ENCODE results near the gene RIMKLB. TPM values are rescaled to one million over a fixed set of nuclear protein-coding genes. Genes with fewer than 3 reads are reported as not detected.

RIMKLB gene
- total RNA-seq, 6 donors from 2014 or later = 25.2 to 103 (median 40.1) TPM

DNA sequence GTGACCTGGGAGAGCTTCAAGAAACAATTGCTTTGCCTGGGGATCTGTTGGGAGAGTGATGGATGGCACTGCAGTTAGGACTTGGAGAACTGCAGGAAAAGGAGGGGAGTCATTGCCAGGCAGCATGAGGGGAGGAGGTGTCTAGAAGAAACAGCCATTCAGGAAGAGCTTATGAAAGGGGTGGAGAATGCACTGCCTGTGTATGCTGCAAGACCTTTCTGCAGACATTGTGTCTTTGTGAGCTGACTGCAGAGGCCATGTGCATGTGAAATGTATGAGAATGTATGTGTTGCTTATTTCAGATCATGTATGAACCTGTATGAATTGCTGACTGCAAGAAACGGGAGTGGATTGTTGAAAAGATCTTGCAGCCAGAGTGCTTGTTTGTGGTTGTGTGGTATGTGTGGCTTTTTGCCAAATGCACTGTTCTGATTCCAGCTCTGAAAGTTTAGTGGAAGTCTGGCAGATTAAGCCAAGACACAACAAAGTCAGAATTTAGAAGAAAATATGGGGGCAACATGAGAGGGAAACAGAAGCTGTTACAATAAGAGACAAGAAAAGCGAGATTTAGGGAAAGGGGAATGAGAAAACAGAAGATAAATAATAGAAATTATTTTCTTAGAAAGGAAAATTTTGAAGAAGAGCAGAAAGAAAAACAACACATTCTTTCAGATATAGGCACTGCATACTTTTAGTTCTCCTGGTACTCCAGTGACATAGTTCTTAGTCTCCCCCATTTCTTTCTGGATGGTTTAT lies 9.8 kb upstream of the RIMKLB start:
- DNase-seq = peak in 1 of 2 donors; percentile 61
- peak overlapping the region in 2 of 4 donors; percentile 20 to 44 for H3K27ac ChIP-seq

GRCh38 chr12:8689681-8690080 lies 8.1 kb upstream of the RIMKLB start:
- DNase-seq = no peak

More for the DNA sequence above, 9.8 kb upstream of the RIMKLB start:
- peak; percentile 88 to 92 for ATAC-seq (ENCODE audit: low FRiP score in 2 of 2)
- H3K27me3 ChIP-seq = no peaks in the 10 kb centered on the region
- TF ChIP-seq POLR2AphosphoS5 (IDR thresholded peaks at IDR 0.05) (peak in 1 of 2 donors; percentile 71), POLR2A (IDR thresholded peaks at IDR 0.05) (peak in 1 of 4 donors; percentile 22), EP300 (IDR thresholded peaks at IDR 0.05) (peak in 1 of 4 donors; percentile 29)
- TF ChIP-seq, protein P1, sequence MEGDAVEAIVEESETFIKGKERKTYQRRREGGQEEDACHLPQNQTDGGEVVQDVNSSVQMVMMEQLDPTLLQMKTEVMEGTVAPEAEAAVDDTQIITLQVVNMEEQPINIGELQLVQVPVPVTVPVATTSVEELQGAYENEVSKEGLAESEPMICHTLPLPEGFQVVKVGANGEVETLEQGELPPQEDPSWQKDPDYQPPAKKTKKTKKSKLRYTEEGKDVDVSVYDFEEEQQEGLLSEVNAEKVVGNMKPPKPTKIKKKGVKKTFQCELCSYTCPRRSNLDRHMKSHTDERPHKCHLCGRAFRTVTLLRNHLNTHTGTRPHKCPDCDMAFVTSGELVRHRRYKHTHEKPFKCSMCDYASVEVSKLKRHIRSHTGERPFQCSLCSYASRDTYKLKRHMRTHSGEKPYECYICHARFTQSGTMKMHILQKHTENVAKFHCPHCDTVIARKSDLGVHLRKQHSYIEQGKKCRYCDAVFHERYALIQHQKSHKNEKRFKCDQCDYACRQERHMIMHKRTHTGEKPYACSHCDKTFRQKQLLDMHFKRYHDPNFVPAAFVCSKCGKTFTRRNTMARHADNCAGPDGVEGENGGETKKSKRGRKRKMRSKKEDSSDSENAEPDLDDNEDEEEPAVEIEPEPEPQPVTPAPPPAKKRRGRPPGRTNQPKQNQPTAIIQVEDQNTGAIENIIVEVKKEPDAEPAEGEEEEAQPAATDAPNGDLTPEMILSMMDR (IDR thresholded peaks at IDR 0.05) = no peak
- H3K9me3 ChIP-seq = no peaks in the 10 kb centered on the region
- no peak overlapping the region for H3K4me3 ChIP-seq
- 23 to 27% methylated on average over 2 of the region's 2 CpGs for WGBS, 2 donors
- no peaks in the 10 kb centered on the region for H3K36me3 ChIP-seq
- H3K4me1 ChIP-seq = peaks cover 13 to 25% (median 21%) of the 10 kb centered on the region in 4 donors

GRCh38 chr12:8692573-8692972 lies 5.2 kb upstream of the RIMKLB start:
- no peaks in the 10 kb centered on the region for H3K36me3 ChIP-seq
- no peaks in the 10 kb centered on the region for H3K27me3 ChIP-seq
- ATAC-seq (ENCODE audit: low FRiP score in 2 of 2) (peak in 1 of 2 donors; percentile 39), DNase-seq (peak in 1 of 2 donors; percentile 69)
- peak overlapping the region in 3 of 4 donors; percentile 17 to 67 (median 61) for H3K27ac ChIP-seq
- TF ChIP-seq POLR2A (IDR thresholded peaks at IDR 0.05) (no peak), EP300 (IDR thresholded peaks at IDR 0.05) (no peak), POLR2AphosphoS5 (IDR thresholded peaks at IDR 0.05) (no peak)
- TF ChIP-seq, protein P1 (IDR thresholded peaks at IDR 0.05) = no peak
- 1 to 4% methylated on average over 5 of the region's 5 CpGs for WGBS, 2 donors
- peaks cover 16 to 27% (median 22%) of the 10 kb centered on the region in 4 donors for H3K4me1 ChIP-seq
- H3K4me3 ChIP-seq = no peak overlapping the region
- no peaks in the 10 kb centered on the region for H3K9me3 ChIP-seq

More at GRCh38 chr12:8689681-8690080, 8.1 kb upstream of the RIMKLB start:
- H3K27me3 ChIP-seq = no peaks in the 10 kb centered on the region
- no peaks in the 10 kb centered on the region for H3K9me3 ChIP-seq
- WGBS, 2 donors = 89 to 95% methylated on average over 4 of the region's 4 CpGs
- H3K27ac ChIP-seq = no peak overlapping the region
- no peak overlapping the region for H3K4me3 ChIP-seq
- H3K4me1 ChIP-seq = peaks cover 15 to 27% (median 21%) of the 10 kb centered on the region in 4 donors
- H3K36me3 ChIP-seq = no peaks in the 10 kb centered on the region
- TF ChIP-seq EP300 (IDR thresholded peaks at IDR 0.05) (no peak), POLR2AphosphoS5 (IDR thresholded peaks at IDR 0.05) (no peak), POLR2A (IDR thresholded peaks at IDR 0.05) (no peak)
- TF ChIP-seq, protein P1 (IDR thresholded peaks at IDR 0.05) = no peak
- no peak for ATAC-seq (ENCODE audit: low FRiP score in 2 of 2)

- H3K4me3 ChIP-seq = no peak overlapping the region
- DNase-seq (no peak), ATAC-seq (ENCODE audit: low FRiP score in 2 of 2) (no peak)
- H3K9me3 ChIP-seq = no peaks in the 10 kb centered on the region
- TF ChIP-seq POLR2A (IDR thresholded peaks at IDR 0.05) (no peak), EP300 (IDR thresholded peaks at IDR 0.05) (no peak), POLR2AphosphoS5 (IDR thresholded peaks at IDR 0.05) (no peak)
- TF ChIP-seq, protein P1 (IDR thresholded peaks at IDR 0.05) = no peak
- no peaks in the 10 kb centered on the region for H3K36me3 ChIP-seq
- WGBS, 2 donors = 88 to 91% methylated on average over 10 of the region's 10 CpGs
- no peak overlapping the region for H3K27ac ChIP-seq
- peaks cover 18 to 32% (median 25%) of the 10 kb centered on the region in 4 donors for H3K4me1 ChIP-seq
- no peaks in the 10 kb centered on the region for H3K27me3 ChIP-seq
Observed at GRCh38 chr12:8695116-8695515, 2.7 kb upstream of the RIMKLB start.

Data from upper lobe of left lung (tissue), 6 donors.